Ectodermal cell (in vitro differentiated cells): ENCODE data around the gene HOXB3.

ENCODE experiments used
- H3K27ac ChIP-seq: 2 replicates; pipeline ENCODE4 v1.7.0; 2013; ENCODE audit warnings: mild to moderate bottlenecking, low read depth, low read length; ENCODE audit not compliant: insufficient read depth, poor library complexity, severe bottlenecking
- H3K27me3 ChIP-seq: 2 replicates; pipeline ENCODE4 v1.7.0; 2013; ENCODE audit warnings: mild to moderate bottlenecking, low read length; ENCODE audit not compliant: insufficient read depth, control insufficient read depth, poor library complexity, severe bottlenecking
- H3K36me3 ChIP-seq: one replicate; pipeline ENCODE4 v1.7.0; 2013; ENCODE audit warnings: low read length; ENCODE audit not compliant: control insufficient read depth, insufficient read depth
- H3K4me1 ChIP-seq: one replicate; pipeline ENCODE4 v1.7.0; 2013; ENCODE audit warnings: low read length; ENCODE audit not compliant: control insufficient read depth, insufficient read depth
- H3K4me3 ChIP-seq: 2 replicates; pipeline ENCODE4 v1.7.0; 2013; ENCODE audit warnings: low read depth, low read length, control low read depth; ENCODE audit not compliant: insufficient read depth
- H3K9me3 ChIP-seq: 2 replicates; pipeline ENCODE4 v1.7.0; 2013; ENCODE audit warnings: mild to moderate bottlenecking, low read length, moderate library complexity; ENCODE audit not compliant: control insufficient read depth
- WGBS, 2 experiments: methylation state at CpG; one replicate each; pipeline ENCODE4 v1.1.7; 2013; ENCODE audit warnings: missing lambda C conversion rate in 2 of 2; 5-methylcytosine and 5-hydroxymethylcytosine counted together

The HOXB3 gene

DNA sequence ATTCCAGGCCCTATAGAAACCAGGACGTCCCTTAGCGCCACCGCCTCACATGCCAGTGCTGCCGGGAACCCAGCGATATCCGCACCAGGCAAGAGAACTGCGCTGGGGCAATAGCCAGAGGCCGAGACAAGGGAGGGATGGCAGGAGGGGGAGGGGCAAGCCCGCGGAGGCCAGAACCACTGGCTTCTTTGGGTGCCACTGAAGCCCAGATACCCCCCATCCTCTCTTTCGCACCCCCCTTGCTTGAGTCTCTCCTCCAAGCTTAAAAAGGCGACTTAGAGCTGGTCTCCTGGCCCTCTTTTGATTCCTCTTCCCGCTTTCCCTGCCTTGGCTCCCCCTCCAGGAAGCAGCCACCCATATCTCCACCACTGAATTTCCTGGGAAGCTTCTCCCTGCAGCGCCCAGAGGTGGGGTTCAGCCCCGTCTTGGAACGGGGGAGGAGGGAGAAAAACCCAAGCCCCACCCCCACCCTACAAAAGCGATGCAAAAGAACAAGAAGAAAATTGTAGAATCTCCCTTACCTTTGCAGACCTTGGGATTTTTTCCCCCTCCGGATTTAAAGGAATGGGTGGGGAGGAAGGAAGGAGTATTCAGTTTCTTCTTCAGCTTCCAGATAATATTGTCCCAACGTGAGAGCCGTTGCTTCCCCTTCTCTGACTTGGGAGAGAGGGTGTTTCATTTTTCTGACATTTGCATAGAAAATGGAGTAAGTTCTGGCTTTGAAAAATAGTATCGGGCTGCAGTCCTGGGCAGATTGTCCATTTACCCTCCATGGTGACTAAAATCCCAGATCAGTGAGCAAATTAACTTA is 14.1 kb upstream of the HOXB3 start:
- H3K9me3 ChIP-seq = no peaks in the 10 kb centered on the region
- peaks cover 100% of the 10 kb centered on the region for H3K27me3 ChIP-seq
- WGBS, 2 experiments = 3 to 6% methylated on average over 19 of the region's 21 CpGs
- no peak overlapping the region for H3K27ac ChIP-seq
- no peaks in the 10 kb centered on the region for H3K4me1 ChIP-seq
- H3K36me3 ChIP-seq = no peaks in the 10 kb centered on the region
- H3K4me3 ChIP-seq = no peak overlapping the region

DNA sequence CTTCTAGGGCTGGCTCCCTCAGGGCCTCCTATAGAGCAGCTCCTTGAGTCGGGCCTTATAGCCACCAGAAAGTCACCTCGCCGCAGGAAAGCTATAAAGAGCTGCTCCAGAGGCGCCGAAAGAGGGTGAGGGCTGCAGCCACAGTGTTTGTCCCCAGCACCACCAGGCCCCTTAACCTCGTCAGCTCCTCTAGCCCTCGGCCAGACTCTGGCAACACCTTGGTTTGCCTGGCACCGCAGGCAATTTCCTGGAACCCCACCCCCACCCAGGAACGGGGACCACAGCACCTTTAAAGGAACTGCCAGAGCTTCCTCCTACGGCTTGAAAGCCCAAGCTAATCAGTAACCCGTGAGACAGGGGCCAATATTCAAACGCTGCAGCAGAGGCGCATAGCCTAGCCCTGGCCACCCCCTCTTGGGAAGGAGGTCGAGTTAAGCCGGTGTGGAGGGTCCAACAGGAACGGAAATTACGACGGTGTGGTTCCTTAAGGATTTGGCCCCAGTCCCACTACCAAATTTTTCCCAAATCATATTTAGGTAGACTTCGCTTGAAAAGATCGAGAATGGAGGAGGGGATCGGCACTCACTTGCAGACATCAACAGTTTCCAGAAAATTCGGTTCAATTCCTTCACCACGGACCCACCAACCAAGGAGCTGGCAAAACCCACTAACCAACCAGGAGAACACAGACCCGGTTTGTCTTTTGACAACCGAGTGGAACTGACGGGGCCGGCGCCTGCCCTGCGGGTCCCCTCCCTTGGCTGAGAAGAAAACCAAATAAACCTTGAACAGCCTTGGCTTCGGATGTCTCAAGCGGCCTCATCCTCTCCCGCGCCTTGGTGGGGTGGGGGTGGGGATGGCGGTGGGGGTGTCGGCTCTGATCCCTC is 11.7 kb upstream of the HOXB3 start:
- Histone ChIP-seq H3K9me3 (no peaks in the 10 kb centered on the region), H3K27ac (no peak overlapping the region), H3K4me3 (no peak overlapping the region), H3K4me1 (no peaks in the 10 kb centered on the region), H3K27me3 (peaks cover 100% of the 10 kb centered on the region), H3K36me3 (no peaks in the 10 kb centered on the region)
- WGBS, 2 experiments = 9 to 11% methylated on average over 35 of the region's 35 CpGs

DNA sequence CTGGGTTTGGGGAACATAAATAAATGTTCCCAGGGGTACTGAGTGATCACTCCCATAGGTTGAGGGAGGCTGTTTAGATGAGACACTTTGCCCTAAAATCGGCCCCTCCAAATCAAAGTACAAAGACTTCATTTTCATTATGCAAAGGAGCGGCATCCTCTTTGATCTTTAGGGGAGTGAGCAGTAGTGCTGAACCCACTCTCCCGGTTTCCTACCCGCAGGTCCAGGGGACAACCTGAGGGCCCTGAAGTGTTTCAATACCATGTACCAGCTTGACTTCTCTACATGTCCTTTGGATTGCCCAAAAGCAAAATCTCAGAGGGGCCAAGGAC is 11.1 kb upstream of the HOXB3 start:
- no peak overlapping the region for H3K27ac ChIP-seq
- peaks cover 100% of the 10 kb centered on the region for H3K27me3 ChIP-seq
- 13 to 18% methylated on average over 4 of the region's 4 CpGs for WGBS, 2 experiments
- H3K4me1 ChIP-seq = no peaks in the 10 kb centered on the region
- no peak overlapping the region for H3K4me3 ChIP-seq
- H3K9me3 ChIP-seq = no peaks in the 10 kb centered on the region
- no peaks in the 10 kb centered on the region for H3K36me3 ChIP-seq

DNA sequence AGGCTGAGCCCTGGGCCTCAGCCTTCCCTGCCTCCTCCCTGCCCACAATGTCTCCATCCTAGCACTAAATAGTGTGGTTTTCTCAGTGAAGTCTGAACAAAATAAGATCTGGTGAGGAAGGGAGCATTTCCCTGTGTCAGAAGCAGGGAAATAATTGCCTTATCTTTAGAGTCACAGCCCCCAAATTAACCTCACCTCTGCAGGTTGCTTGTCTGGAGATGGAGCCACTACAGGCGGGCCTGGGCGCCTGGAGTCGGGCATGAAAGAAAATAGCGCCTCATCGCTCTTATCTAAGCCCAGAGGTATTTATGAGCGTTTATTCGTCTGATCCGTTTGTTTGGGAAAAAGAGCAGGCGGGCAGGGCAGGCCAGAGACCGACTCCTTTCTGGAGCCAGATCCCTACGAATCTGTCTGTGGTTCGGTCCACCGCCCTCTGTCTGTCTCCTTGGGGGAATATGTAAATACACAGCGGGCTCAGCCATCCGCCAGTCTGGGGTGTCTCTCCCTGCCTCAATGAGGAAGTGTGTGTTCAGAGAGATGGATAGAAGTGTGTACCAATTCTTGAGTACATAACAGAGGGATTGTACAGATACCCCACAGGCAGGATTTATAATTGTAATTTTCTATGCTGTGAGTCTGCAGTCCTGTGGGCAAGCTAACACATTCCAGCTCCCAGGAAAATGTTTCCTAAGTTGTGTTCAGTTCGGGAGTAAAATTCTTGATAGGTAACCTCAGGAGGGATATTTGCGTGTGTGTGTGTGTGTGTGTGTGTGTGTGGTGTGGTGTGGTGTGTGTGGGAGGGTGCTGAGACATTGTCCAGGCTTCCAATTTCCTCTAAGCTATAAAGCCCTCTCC is 10.4 kb upstream of the HOXB3 start:
- 6 to 8% methylated on average over 17 of the region's 17 CpGs for WGBS, 2 experiments
- Histone ChIP-seq H3K4me3 (no peak overlapping the region), H3K27me3 (peaks cover 100% of the 10 kb centered on the region), H3K4me1 (no peaks in the 10 kb centered on the region), H3K27ac (no peak overlapping the region), H3K36me3 (no peaks in the 10 kb centered on the region), H3K9me3 (no peaks in the 10 kb centered on the region)

- Histone ChIP-seq H3K4me1 (no peaks in the 10 kb centered on the region), H3K4me3 (no peak overlapping the region), H3K27me3 (peaks cover 100% of the 10 kb centered on the region), H3K9me3 (no peaks in the 10 kb centered on the region), H3K36me3 (no peaks in the 10 kb centered on the region), H3K27ac (no peak overlapping the region)
- 11 to 24% methylated on average over 2 to 5 of the region's 5 CpGs for WGBS, 2 experiments
These were observed 9.3 kb upstream of the HOXB3 start for GRCh38 chr17:48599354-48599753.

GRCh38 chr17:48598736-48599135 is 8.7 kb upstream of the HOXB3 start:
- WGBS, 2 experiments = 16 to 18% methylated on average over 7 of the region's 7 CpGs
- Histone ChIP-seq H3K27me3 (peaks cover 100% of the 10 kb centered on the region), H3K4me3 (no peak overlapping the region), H3K9me3 (no peaks in the 10 kb centered on the region), H3K4me1 (no peaks in the 10 kb centered on the region), H3K27ac (no peak overlapping the region), H3K36me3 (no peaks in the 10 kb centered on the region)

- Histone ChIP-seq H3K27me3 (peaks cover 100% of the 10 kb centered on the region), H3K4me3 (no peak overlapping the region), H3K4me1 (peaks cover 3% of the 10 kb centered on the region), H3K27ac (no peak overlapping the region), H3K36me3 (no peaks in the 10 kb centered on the region), H3K9me3 (no peaks in the 10 kb centered on the region)
- WGBS, 2 experiments = 2 to 3% methylated on average over 65 to 67 of the region's 68 CpGs
These were observed 8.0 kb upstream of the HOXB3 start for GRCh38 chr17:48597778-48598631.

DNA sequence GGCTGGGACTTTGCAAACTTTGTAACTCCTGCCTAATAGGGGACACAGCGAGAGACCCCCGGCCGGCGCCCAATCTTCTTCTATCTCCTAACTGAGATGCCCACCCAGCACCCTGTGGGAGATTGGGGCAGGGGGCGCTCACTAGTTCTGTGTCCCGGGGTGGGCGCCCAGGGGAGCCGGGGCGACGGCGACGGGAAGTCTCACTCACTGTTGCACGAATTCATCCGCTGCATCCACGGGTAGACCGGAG is 7.4 kb upstream of the HOXB3 start:
- Histone ChIP-seq H3K4me3 (no peak overlapping the region), H3K9me3 (no peaks in the 10 kb centered on the region), H3K27ac (no peak overlapping the region), H3K4me1 (peaks cover 3% of the 10 kb centered on the region), H3K27me3 (peaks cover 100% of the 10 kb centered on the region), H3K36me3 (no peaks in the 10 kb centered on the region)
- WGBS, 2 experiments = 4 to 5% methylated on average over 16 of the region's 16 CpGs

GRCh38 chr17:48596735-48597527 is 6.9 kb upstream of the HOXB3 start:
- Histone ChIP-seq H3K36me3 (no peaks in the 10 kb centered on the region), H3K4me1 (peaks cover 3% of the 10 kb centered on the region), H3K27ac (no peak overlapping the region), H3K4me3 (no peak overlapping the region), H3K9me3 (no peaks in the 10 kb centered on the region), H3K27me3 (peaks cover 100% of the 10 kb centered on the region)
- WGBS, 2 experiments = 5 to 8% methylated on average over 22 to 26 of the region's 26 CpGs
